GM19468 (cell line): ENCODE measurements around the gene LDLRAD4.
"Not testable (repeated sequence)": the region's sequence is repeated elsewhere in the genome, so short reads cannot be mapped to it uniquely, and the experiment has no call there.

Source experiments
- ATAC-seq: cut with Tn5 transposase; IDR thresholded peaks from one replicate; pipeline ENCODE4 v1.9.1; 2021; ENCODE audit warnings: mild to moderate bottlenecking, moderate library complexity, moderate number of reproducible peaks; ENCODE audit not compliant: unreplicated experiment; ENCODE audit errors: extremely low read depth

Gene LDLRAD4

DNA sequence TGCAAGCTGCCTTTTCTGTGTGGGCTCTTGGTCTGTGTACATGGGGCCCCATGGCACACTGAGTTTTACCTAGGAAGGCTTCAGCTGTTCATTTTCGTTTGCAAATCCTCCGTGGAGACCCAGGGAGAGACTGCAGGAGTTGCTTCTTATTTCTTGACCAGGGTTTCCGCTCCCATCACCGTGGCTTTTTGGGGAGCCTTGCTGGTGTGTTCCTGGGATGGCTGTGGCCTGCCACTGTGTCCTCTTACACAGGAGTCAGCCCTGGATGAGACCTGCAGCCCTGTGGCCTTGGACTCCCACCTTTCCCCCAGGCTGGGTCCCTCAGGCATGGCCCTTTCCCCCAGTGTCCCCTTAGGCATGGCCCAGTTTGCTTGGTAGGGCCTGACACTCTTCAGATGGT is 370.8 kb downstream of the LDLRAD4 start:
- no peak for ATAC-seq

DNA sequence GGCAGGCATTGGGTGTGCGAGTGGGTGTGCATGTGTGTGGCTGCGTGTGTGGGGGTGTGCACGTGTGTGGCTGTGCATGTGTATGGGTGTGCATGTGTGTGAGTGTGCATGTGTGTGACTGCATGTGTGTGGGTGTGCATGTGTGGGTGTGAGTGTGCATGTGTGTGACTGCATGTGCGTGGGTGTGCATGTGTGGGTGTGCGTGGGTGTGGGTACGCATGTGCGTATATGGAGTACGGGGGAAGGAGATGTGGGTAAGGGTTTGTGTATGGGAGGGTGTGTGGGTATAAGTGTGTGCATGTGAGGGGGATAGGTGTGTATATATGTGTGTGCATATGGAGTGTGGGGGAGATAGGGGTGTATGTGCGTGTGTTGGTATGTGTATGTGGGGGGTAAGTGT is 371.4 kb downstream of the LDLRAD4 start:
- no peak for ATAC-seq

DNA sequence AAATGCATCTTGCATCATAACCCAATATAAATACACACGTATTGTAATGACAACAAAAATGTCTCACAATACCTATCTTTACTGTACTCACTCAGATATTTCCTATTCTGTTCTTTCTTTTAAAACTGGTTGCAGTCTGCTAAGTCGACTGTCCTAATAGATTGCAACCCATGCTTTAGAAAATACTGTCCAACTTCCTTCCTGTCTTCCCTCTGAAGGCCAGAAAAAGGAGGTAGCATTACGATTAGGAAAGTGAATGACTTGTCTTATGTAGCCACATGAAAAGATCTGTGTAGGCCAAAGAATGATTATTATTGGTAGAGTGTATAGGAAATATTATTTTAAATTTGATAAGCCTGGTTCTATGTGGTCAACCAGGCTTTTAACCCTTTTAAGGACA is 373.7 kb downstream of the LDLRAD4 start:
- ATAC-seq = no peak

DNA sequence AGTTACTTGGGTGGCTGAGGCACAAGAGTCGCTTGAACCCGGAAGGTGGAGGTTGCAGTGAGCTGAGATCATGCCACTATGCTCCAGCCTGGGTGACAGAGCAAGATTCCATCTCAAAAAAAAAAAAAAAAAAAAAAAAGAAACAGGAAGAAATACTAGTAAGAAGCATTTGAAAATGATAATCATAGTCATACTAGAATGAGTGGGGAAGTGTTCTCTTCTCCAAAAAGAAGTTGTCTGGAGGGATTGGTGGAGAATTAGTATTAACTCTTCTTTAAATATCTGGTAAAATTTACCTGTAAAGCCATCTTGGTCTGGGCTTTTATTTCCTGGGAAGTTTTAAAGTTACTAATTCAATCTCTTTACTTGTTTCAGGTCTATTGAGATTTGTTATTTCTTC is 376.0 kb downstream of the LDLRAD4 start:
- no peak for ATAC-seq

DNA sequence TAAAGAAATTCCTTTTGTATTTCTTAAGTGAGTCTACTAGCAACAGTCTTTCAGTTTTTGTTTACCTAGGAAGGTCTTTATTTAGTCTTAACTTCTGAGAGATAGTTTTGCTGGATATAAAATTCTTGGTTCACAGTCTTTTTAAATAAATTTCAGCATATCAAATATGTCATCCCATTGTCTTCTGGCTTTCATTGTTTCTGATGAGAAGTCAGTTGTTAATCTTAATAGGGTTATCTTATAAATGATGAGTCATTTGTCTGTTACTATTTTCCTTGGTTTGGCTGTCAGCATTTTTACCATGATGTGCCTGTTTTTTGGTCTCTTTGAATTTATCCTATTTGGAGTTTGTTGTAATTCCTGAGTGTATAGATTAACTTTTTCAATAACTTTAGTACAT is 378.5 kb downstream of the LDLRAD4 start:
- ATAC-seq = no peak

DNA sequence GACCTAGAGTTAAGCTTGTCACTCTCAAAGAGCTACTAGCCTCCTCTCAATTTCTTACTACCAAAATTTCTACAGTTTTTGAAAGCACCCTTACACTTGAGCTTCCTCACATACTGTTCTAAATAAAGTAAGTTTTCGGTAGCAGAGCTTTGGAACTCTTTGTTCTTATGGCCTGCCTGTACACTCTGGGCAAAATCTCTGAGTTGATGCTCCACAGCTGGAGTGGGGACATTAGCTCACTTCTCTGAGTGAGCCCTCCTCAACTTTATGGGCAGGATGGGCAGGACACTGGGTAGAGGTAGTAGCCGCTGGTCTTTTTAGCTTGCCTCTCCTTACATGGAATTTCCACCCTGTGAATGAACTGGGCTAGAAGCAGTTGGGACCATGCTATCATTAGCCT is 380.0 kb downstream of the LDLRAD4 start:
- ATAC-seq = no peak

DNA sequence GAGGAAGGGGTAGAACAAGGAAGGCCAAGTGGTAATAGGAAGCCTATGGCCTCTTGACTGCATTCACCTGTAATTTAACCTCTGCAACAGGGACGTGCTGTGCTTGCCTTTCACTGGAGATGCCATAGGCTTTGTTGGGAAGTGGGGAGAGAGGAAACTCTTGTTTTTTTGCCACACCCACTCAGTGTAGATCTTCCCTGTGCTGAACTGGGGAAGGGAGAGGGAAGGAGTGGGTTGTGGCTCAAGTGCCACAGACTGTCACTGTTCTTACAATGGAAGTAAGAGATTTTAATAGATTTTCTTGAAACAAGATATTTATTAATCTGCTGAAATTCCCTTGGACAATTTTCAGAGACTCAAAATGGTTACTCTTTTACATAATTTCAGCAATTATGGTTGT is 380.5 kb downstream of the LDLRAD4 start:
- no peak for ATAC-seq

DNA sequence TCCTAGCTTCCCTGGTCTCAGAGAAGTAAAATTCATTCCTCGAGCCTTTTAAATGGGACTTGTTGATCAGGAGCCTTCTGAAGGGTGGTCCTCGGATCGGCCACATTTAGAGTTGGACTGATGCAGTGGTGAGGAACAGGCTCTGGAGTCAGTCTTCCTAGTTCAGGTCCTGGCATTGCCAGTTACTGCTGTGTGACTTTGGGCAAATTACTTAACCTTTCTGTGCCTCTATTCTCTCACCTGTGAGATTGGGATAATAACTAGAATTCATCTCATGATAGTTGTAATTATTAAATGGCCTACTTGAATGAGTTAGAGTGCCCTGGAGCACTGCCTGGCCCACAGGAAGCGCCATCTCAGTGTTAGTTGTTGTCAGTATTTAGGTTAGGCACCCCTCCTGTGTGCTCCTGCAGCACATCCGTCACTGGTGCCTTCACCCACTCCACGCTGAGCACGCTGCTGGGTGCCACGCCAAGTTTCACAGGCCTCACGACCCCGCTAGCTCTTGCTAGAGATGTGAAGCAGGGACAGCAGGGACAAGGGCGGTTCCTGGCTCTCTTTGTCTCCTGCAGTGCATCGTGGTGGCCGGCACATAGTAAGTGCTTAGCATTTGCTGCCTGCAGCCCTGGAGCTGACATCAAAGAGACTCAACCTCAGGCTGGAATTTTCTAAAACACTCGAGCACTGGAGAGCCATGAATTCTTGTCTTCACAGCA is 384.9 kb downstream of the LDLRAD4 start:
- ATAC-seq = no peak

DNA sequence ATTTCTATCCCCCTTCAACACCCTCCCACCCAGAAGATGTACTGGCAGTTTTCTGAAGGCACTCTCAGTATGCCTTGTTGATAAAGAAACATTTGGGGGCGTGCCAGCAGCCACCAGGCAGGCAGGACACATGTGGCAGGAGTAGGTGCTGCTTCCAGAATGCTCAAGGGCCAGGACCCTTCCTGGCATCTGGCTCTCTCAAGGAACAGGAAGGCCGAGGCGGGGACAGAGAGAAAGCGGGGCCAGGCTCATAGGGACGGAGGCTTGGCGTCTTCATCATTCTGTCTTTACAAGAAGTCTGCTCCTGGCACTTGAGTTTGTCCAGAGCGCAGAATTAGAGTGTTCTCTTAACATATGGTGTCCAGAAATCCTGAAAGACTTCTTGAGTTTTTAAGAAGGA is 386.2 kb downstream of the LDLRAD4 start:
- no peak for ATAC-seq

DNA sequence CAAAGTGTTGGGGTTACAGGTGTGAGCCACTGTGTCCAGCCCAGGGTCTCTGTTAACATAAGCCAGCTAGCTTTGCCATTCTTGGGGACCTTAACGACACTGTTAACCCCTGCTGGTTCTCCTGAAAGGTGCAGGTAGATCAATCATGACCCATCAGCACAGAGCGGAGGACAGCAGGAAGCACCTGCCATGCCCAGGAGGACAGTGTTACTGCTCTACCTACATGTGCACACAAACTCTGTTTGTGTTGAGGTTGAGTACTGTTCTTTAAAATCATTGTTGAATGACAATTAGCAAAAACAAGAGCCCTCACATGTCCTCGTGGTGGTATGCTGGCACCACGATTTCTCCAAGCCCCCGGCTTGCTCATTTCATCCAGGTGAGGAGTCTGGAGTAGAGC is 386.9 kb downstream of the LDLRAD4 start:
- ATAC-seq = no peak

DNA sequence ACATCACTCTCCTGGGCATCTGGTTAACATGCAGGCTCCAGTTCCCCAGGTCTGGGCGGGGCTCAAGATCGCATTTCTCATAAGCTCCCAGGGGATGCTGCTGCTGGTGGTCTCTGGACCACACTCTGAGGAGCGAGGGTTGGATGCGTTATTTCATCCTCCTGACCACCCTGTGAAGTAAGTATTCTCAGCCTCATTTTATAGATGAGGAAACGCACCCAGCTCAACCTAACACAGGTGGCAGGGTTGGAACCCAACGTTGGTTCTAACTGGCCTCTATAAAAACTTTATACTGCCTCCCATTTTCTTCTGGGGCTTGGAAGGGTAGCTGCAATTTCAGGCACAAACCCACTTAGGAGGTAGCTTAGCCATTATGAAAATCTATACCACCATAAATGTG is 387.3 kb downstream of the LDLRAD4 start:
- ATAC-seq = no peak

DNA sequence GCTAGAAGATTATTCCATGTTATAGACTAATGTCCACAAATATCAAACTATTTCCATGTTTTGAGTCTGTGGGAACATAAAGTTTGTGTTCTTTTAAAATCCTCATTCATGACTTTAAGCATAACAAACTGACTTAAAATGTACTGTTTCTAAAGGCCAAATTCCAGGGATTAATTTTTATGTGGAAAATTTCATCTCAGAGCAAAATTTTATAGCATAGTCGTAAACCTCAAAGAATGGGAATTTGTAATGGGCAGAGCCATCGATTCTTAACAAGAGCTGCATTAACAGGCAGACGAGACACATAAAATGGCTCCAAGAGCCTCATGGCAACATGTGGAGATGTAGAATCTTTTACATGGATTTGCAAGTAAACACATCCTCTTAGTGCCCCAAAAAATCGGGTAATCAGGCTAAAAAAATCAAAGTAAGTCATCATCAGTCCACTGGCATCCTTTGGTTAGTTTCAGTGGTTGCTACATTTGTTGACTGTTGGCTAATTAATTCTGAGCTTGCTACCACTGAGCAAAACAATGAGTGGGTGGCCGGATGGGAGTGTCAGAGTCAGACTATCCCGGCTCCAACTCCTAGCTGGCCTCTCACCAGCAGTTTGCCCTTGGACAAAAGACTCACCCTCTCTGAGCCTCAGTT is 388.2 kb downstream of the LDLRAD4 start:
- ATAC-seq = no peak

DNA sequence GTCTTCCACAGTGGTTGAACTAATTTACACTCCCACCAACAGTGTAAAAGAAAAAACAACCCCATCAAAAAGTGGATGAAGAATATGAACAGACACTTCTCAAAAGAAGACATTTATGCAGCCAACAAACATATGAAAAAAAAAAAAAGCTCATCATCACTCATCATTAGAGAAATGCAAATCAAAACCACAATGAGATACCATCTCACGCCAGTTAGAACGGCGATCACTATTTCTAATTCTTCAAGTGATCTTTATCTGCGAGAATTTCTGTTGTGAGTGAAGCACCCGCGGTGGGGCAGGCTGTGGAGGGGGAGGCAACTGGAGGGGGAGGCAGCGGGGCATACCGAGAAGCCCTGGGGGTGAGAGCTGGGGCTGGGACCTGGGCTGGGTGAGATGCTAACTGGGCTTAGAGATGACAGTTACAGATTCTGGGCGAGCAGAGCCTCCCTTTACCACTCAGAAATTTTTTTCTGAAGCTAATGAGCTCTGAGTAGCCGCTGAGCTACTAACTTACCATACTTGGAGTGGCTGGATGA is 389.5 kb downstream of the LDLRAD4 start:
- ATAC-seq = not testable (repeated sequence)

DNA sequence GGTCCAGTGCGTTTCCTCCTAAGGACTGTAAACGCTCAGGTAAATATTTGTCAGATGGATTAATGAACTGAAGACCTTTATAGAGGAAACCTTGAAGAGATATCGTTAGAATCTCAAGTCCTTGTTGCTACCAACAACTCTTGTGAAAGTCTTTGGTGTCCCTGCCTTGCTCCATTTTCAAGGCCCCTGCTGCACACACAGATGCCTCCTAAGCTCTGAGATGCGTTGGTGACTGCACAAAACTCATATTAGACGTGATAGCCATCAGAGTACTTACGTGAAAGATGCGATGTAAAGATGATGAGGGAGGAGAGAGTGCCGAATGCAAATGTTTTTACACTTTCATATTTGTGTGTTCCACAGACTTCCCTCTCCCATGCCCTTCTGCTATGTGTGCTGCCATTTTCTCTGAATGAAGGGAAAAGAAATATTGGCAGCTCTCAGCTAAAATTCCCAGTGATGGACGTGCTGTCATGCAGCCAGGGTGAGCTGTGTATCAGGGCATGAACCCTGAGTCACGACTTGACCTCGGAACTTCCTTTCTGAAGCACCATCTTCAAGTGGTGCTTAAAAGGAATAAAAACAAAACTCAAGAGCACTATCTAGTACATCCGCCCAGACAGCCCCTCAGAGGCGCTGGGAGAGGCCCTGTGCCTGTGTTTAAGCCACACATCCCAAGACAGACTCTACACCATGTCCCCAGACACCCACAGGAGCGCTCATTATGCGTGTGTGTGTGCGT is 390.4 kb downstream of the LDLRAD4 start:
- no peak for ATAC-seq

DNA sequence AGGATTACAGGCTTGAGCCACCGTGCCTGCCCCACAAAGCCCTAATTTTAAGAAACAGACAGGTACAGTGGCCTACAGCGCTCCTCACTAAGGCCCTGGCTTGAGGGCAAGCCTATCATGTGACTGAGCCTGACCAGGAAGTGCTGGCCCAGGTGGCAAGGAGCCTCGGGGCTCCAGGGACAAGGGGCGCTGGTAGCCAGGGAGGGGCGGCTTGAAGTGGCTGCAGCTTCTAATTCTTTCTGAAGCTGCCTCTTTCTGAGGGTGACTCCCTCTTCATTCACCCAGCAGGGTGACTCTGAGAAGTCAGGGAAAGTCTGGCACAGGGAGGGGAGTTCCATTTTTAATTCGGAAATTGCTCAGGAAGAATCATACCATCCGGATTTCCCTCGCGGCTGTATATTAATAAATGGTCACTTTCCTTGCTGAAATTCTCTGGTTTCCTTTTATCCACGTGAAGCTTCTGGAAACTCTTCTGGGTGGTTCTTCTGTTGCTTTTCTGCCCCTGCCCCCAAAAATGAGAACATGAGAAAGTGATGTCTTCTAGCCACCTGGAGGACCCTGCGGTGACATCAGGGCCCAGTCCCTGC is 392.1 kb downstream of the LDLRAD4 start:
- no peak for ATAC-seq

DNA sequence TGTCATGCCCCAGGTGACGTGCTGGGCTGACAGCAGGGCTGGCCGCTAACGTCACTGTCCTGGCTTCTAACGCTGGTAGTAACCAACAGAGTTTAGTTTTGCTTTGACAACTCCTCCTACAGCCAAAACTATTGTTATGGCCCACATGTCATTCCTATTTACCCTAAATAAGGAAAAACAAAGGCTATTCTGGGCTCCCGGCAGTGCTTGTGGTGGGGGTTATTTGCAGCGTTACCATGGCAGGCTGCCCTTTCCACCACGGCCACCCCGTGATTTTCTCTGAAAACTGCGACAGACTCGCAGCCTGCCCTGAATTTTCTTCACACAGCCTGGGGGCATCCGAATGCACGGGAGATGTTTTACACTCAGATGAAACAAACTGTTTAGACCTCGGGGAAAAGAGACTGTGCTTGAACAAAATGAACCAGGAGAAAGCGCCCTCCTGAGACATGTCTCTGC is 392.6 kb downstream of the LDLRAD4 start:
- ATAC-seq = peak; percentile 14

DNA sequence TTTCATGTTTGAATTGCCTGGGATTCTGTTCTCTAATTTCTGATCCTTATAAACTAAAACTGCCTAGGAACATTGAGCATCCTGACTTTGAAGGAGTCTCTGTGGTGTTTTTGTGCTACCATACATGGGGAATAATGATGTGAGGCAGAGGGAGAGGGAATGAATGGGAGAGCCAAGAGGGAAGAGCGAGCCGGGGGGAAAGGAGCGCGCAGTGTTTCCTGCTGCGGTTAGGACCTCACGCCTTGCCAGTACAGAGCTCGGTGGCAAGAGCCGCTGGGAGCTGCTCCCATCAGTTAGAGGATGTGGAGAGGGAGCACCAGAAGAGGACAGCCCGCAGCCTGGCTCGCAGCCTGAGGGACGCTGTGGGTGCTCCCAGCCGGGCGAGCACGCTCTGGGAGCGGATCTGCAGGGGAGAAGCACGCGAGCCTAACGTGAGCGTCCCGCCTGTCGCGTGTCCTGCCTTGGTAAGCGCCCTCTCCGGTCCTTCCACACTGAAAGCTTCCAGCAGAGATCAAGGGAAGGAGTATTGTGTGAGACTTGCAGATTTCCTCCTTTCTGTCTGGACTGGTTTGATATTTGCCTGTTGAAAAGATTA is 393.1 kb downstream of the LDLRAD4 start:
- ATAC-seq = no peak

DNA sequence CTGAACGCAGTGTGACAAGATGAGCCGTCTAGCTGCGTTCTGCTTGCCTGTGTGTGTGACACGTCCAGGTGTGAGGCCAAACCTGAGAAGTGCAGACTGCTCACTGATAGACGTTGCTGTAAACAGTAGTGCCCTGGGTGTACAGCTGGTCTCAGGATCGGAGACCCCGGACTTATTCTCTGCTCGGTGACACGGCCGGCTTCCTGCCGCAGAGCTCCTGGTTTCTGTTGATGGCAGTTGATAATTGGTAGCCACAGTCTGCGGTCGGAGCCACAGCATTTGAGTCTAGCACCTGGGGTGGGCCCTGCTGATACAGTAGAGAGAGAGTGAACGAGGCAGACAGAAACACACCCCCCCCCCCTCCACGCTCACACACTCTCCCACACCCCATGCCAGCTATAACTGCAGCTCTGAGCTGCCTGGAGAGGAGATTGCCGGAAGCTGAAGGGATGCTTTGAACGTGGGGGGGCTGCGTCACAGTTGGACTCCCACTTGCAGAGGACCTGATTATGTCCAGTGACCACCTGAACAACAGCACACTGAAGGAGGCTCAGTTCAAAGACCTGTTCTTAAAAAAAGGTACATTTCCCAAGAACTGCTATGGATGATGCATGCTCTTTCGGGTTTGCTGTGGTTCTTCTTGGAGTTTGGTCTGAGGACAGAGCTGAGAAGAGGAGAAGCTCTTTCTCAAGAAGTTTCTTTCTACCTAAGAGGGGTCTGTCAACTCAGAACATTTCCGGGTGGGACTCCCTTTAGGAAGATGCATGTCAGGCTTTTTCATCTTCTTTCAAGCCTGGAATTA is 393.8 kb downstream of the LDLRAD4 start:
- peak; percentile 62 for ATAC-seq

DNA sequence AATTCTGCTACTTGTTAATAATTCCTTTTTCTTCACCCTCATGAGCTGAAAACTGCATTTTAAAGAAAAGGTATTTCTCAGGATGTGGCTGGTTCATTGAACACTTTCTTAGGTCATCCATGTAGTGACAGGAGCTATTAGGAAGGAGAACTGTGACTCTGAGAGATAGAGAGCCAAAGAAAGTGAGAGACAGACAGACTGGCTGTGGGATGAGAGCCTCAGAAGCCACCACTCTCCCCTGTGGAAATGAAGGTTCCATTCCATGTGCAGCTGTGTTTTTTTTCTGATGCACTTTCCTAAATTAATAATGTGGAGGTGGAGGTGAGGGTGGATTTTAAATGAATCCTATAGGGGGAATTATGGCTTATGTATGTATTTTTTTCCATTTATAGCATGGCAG is 394.5 kb downstream of the LDLRAD4 start:
- no peak for ATAC-seq
